HG02763 (cell line): ENCODE measurements around the gene LGR6.
"Not testable (repeated sequence)": the region's sequence is repeated elsewhere in the genome, so short reads cannot be mapped to it uniquely, and the experiment has no call there.

Experiments used
- ATAC-seq: cut with Tn5 transposase; IDR thresholded peaks from one replicate; pipeline ENCODE4 v1.9.1; 2021; ENCODE audit warnings: mild to moderate bottlenecking, moderate library complexity; ENCODE audit not compliant: unreplicated experiment

The LGR6 gene

GRCh38 chr1:202193614-202194327, at the start of gene LGR6:
Gene LGR6, plus strand, starts transcription at chr1:202193799. Its CDS starts 191 bp downstream, at chr1:202193990.
- no peak for ATAC-seq

GRCh38 chr1:202144402-202145067, 49.1 kb upstream of the LGR6 start, which contains the start of gene ARL8A:
Gene ARL8A, minus strand, starts transcription at chr1:202144737. Its CDS starts 165 bp downstream, at chr1:202144572.
- ATAC-seq: peak; percentile 60

- no peak for ATAC-seq
These were observed 48.4 kb upstream of the LGR6 start for GRCh38 chr1:202145068-202145743.

- not testable (repeated sequence) for ATAC-seq
These were observed 47.9 kb upstream of the LGR6 start for GRCh38 chr1:202145744-202146140.

- ATAC-seq: no peak
These were observed 47.3 kb upstream of the LGR6 start for GRCh38 chr1:202146279-202146678.

- no peak for ATAC-seq
These were observed 46.6 kb upstream of the LGR6 start for GRCh38 chr1:202146993-202147392.

GRCh38 chr1:202148391-202148790, 45.2 kb upstream of the LGR6 start:
- ATAC-seq: no peak

GRCh38 chr1:202149566-202149965, 44.0 kb upstream of the LGR6 start:
- ATAC-seq: no peak

- ATAC-seq: no peak
These were observed 43.4 kb upstream of the LGR6 start for GRCh38 chr1:202150187-202150586.

GRCh38 chr1:202150602-202151001, 43.0 kb upstream of the LGR6 start:
- no peak for ATAC-seq

- ATAC-seq: no peak
These were observed 42.6 kb upstream of the LGR6 start for GRCh38 chr1:202151045-202151444.

GRCh38 chr1:202152399-202152798, 41.2 kb upstream of the LGR6 start:
- no peak for ATAC-seq

- no peak for ATAC-seq
These were observed 40.3 kb upstream of the LGR6 start for GRCh38 chr1:202153284-202153683.

- no peak for ATAC-seq
These were observed 39.3 kb upstream of the LGR6 start for GRCh38 chr1:202154148-202154765.

- no peak for ATAC-seq
These were observed 38.7 kb upstream of the LGR6 start for GRCh38 chr1:202154766-202155477.

GRCh38 chr1:202155478-202156021, 38.0 kb upstream of the LGR6 start:
- ATAC-seq: no peak

- no peak for ATAC-seq
These were observed 37.0 kb upstream of the LGR6 start for GRCh38 chr1:202156590-202156989.

- ATAC-seq: no peak
These were observed 35.7 kb upstream of the LGR6 start for GRCh38 chr1:202157945-202158344.

GRCh38 chr1:202158810-202159533, 34.6 kb upstream of the LGR6 start:
- ATAC-seq: no peak
